Limb (tissue), 2 donors: ENCODE results near the gene KLF15.

Source experiments
- DNase-seq, 2 donors: peaks; one replicate each; pipeline ENCODE4 v3.0.0-alpha.2; 2016; ENCODE audit errors: extremely low spot score in 2 of 2

The KLF15 gene

DNA sequence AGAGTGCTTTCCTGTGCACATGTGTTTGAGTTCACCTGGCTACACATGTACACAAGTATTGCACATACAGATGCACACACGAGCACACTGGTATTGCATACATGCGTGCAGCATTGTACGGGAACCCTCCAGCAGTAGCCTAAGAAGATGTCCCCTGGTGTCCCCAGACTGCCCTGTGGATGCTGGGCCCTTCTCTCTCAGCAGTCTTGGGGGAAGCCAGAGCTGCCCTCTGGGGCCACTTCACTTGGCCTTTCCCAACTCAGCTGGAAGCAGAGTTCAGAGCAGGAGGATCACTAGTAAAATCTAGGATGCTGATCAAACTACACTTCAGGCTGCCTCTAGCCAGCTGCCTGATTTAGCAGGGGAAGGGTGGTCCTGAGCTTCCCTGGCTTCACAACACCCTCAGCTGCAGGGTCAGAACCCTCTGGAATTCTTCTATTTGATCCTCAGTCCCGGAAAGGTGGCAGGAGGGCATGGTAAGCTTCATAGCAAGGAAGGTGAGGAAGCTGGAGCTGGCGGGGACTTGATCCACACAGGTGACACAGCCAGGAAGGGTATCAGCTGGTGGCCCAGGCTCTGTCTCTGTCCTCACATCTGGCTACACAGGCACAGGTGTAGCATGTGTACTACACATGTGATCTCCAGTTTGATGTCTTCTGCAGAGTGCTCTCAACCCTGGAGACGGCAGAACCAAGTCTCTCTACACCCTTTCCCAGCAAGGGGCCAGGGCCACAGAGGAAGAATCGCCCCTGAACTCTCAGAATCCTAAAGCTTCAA is 36.5 kb downstream of the KLF15 start:
- DNase-seq: no peak

DNA sequence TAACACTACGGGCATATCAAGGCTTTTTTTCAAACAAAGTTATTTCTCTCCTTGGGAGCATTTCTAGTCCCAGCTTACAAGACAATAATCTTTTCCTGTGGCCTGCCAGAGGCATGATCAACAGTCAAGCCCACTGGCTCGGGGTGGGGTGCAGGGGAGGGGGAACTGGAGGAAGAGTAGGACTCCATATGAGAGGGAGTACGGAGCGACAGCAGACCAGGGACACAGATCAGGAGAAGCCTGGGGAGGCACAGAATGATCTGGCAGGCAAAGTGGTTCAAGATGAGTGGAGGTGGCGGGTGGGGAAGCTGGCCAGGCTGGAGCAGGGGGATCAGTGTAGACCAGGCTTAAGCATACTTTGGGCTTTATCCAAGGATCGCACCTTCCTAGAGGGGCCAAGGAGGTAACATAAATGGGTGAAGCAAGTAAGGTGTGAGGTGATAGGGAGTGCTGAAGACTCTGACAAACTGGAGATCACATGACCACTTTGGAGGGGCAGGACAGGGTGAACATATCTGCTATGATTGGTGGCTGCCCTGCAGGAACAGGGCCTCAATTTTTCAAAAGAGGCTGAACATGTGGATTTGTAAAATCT is 37.4 kb downstream of the KLF15 start:
- no peak for DNase-seq

- DNase-seq: no peak
Measured at GRCh38 chr3:126317029-126317996, 39.9 kb downstream of the KLF15 start.

DNA sequence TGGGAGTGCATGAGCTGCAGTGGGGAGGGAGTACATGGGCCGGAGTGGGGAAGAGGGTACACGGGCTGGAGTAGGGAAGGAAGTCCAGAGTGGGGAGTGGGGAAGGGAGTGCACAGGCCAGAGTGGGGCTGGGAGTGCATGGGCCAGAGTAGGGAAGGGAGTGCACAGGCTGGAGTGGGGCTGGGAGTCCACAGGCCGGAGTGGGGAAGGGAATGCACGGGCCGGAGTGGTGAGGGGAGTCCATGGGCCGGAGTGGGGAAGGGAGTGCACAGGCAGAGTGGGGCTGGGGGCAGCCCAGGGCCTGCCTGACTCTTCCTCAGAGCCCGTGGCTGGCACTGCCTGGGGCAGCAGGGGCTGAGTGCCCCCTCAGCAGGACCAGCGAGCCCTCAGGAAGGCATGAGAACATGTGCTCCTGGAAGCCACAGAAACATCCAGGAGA is 40.7 kb downstream of the KLF15 start:
- no peak for DNase-seq

DNA sequence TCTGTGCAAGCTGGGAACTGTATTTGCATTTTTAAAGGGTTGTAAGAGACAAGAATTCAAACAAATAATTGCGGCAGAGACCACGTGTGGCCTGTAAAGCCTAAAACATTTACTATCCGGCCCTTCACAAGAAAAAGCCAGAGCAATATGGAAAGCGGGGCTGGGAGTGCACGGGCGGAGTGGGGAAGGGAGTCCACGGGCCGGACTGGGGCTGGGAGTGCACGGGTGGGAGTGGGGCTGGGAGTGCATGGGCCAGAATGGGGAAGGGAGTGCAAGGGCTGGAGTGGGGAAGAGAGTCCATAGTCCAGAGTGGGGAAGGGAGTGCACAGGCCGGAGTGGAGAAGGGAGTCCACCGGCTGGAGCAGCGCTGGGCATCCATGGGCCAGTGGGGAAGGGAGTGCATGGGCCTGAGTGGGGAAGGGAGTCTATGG is 41.2 kb downstream of the KLF15 start:
- no peak for DNase-seq

GRCh38 chr3:126314790-126315658 is 42.2 kb downstream of the KLF15 start:
- no peak for DNase-seq

DNA sequence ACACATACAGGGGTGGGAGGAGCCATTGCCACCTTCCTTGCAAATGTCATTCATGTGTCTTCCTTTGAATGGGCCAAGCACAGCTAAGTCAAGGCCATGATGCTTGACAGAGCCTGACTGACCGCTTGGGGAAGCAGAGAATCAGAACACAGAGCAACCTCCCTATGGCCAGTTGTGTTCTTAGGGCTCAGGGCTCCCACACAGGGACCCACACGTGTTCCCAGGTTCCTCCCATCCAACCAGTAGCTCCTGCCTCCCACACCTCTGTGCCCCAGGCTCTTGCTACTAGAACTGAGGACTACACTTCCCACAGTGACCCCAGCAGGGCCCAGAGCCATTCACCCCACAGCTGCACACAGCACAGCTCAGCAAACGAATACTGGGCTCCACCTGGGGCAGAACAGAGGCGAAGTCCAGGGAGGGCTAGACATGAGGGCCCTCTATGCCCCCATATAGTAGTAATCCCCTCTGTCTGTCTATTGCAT is 42.9 kb downstream of the KLF15 start:
- no peak for DNase-seq

DNA sequence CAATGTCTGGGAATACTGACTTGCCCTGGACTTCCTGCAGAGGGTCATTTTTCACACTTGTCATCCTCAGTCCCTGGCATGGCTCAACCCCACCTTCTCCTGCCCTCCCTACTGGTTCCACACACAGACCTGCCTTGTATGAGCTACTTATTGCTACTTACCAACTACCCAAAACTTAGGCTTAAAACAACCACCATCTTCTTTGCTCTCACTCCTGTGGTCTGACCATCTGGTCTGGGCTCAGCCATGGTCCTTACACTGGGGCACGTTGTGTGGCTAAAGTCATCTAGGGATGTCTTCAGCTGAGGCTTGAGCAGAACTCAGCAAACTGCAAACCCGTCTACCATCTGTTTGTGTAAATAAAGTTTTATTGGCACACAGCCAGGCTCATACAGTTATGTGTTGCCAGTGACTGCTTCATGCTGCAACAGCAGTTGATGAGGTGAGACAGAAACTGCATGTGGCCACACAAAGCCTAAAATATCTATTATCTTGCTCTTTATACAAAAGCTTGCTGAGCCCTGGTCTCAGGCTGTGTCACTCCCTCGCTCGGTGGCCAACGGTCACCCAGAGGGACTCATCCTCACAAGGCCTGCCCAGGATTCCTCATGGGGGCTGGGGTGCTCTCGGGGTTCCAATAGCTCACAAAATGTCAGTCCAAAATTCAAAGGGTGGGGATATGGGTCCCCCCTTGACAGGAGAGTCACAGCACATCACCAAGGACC is 43.5 kb downstream of the KLF15 start:
- no peak for DNase-seq

DNA sequence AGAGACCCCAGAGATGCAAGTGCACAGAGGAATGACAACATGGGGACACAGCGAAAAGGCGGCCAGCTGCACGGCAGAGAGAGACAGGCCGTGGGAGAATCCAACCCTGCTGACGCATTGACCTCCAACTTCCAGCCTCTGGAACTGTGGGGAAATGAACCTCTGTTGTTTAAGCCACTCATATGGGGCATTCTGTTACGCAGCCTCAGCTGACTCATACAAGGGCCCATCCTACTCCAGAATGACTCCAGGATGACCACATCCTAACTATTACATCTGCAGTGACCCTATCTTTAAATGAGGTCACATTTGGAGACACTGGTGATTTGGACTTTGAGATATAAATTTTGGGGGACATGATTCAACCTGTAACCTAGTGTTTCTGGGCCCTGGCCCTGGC is 44.0 kb downstream of the KLF15 start:
- DNase-seq: no peak

- no peak for DNase-seq
Measured at GRCh38 chr3:126312341-126312740, 44.9 kb downstream of the KLF15 start.

- DNase-seq: no peak
Measured at GRCh38 chr3:126311338-126311978, 45.8 kb downstream of the KLF15 start.

DNA sequence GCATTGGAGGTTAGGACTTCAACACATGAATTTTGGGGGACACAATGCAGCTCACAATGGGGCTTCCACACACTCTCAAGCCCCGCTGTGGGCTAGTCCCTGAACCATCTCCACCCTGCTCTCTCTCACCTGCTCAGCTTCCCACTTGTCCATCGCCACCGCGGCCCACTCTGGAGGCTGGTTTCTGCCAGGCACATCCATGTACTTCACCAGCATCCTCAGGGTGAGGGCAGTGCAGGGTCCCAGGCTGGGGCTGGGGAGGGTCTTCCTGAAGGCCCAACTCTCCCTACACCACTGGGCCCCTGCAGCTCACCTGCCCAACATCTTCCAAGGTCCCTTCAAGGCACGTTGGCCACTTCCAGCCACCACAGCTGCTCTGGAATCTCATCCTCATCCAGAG is 46.4 kb downstream of the KLF15 start:
- DNase-seq: no peak

DNA sequence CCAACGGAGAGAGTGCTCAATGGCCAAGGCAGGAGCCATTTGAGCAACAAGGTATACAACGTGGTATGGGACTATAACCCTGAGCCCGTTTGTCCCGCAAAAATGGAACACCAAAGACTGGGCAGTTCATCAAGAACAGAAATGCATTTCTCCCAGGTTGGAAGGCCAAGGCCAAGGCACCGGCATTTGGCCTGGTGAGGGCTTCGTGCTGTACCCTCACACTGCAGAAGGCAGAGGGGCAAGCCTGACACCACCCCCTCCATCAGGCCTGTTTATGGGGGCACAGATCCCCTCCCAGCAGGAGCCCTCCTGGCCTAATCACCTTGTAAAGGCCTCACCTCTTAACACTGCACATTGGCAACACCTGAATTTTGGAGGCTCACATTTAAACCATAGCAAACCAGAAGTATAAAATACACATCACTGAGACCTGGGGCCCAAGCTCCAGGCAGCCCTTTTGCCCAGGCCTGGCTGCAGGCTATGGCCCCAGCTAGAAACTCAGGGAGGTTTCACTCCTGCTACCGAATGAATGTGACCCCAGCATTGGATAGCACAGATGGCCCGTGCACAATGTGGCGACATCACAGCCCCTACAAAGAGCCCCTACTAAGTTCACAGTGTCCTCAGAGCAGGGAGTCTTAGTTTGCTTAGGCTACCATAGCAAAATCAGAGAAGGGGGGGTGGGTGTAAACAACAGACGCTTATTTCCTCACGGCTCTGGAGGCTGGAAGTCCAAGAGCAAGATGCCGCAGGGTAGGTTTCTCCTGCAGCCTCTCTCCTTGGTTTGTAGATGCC is 47.1 kb downstream of the KLF15 start:
- DNase-seq: no peak

DNA sequence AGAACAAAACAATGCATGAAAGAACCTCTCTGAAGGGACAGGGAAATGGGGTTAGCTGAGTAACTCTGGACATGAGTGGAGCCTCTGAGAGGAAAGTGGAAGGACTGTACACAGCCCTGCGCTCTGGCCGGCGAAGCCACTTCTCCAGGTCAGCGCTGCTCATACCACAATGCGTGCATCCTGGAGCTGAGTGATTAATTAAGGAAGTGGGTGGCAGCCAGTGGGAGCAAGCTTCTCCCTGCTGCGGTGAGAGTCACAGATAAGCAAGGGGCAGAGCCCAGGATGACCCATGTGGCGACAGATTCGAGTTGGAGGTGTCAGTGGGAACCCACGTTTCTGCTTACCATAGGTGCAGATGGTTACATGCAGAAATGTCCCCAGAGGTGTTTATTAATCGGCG is 48.0 kb downstream of the KLF15 start:
- DNase-seq: no peak

DNA sequence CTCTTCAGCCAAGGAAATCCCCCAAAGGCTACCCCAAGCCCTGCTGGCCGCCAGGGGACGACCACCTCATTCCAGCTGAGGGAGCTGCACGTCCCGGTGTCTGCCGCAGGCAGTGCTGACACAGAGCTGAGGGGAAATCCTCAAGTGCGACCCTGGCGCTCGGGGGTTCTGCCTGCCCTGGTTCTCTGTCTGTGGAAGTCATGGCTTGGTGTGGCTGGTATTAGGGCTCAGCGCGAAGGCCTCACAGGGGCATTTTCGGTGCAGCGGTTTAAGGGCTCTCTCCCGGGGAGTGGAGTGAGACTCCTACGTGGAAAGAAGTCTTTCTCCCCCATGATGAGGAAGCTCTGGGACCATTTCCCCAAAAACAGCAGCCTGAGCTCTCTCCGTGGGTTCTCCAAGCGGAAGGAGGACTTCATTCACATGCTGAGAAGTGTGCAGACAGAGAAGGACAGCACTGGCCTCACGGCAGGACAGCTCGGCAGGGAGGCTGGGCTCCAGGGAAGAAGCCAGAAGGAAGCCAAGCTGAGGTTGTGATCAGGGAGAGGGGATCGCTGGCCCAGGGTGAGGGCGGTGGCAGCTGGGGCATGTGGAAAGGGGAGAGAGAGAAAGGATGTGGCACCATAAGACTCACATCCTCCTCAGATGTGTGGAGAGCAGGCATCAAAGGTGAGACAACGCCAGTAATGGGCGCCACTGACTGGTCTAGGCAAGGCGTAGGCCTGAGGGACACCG is 48.6 kb downstream of the KLF15 start:
- DNase-seq: no peak

GRCh38 chr3:126307591-126308393 is 49.4 kb downstream of the KLF15 start:
- DNase-seq: no peak

DNA sequence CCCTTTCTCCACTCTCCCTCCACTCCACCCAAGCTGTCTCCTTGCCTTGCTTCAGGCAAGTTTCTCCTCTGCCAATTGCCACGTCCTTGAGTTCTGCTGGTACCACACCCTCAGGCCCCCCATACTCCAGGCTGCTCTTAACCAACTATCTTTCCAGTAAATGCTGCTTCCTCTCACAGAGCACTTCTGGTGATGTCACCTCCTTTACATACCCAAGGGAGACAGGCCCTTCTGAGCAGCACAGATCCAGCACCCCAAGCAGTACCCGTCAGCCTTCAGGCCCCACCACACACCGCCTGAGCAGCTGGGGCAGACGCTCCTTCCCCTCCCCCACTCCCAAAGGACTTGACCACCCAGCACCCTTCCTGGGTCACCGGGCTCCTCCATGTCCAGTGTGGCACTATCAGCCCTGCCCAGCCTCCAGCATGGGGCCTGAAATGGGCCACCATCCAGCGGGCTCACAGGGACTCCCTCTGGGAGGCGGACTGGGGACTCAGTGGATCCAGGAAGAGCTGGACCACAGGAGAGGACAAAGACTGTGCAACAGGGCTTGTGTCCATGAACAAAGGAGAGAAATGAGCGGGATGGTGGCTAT is 50.2 kb downstream of the KLF15 start:
- DNase-seq: no peak
